HepG2 (cell line): ENCODE measurements around the gene CA12. TPM values are rescaled to one million over a fixed set of nuclear protein-coding genes. Genes with fewer than 3 reads are reported as not detected.

Experiments
- ATAC-seq: fragments of 200-7000 bp; cut with Tn5 transposase; 3 replicates; pipeline ENCODE4 v1.9.1; 2020; ENCODE audit warnings: mild to moderate bottlenecking, moderate library complexity
- BruUV-seq: library from RNA; stranded (reverse); fragments of 400-500 nt; replicated peaks from 2 replicates; lab custom pipeline; 2021; lab: Mats Ljungman, UMichigan
- CTCF ChIA-PET: fragments of 300-600 bp; formaldehyde crosslinking; extraction: SDS; loops from one replicate; lab custom pipeline; 2021; ENCODE audit warnings: low total read pairs, inconsistent platforms, low intra/inter-chr PET ratio; lab: Yijun Ruan, JAX
- POLR2A ChIA-PET: fragments of 350-600 bp; sonication (Branson Sonifier 250); formaldehyde crosslinking; loops from one replicate; lab custom pipeline; 2020; ENCODE audit warnings: antibody characterized with exemption, inconsistent platforms; lab: Yijun Ruan, JAX
- DNase-seq: peaks from one replicate; pipeline ENCODE4 v3.0.0-alpha.2; 2015; ENCODE audit warnings: low spot score
- FAIRE-seq: peaks from 3 replicates; lab custom pipeline; 2011; peaks lifted over from hg19 to GRCh38; lab: Jason Lieb, UNC
- H2AFZ ChIP-seq: one replicate; pipeline ENCODE4 v1.6.1; 2011; ENCODE audit warnings: low read length, inconsistent platforms
- H3K27ac ChIP-seq: fragments of 300-600 bp; 3 replicates; pipeline ENCODE4 v1.8.0; 2011; ENCODE audit warnings: mixed run types, mild to moderate bottlenecking, mixed read lengths, low read length, inconsistent platforms; ENCODE audit not compliant: insufficient read depth; ENCODE audit errors: extremely low read length
- H3K27me3 ChIP-seq, 2 experiments: fragments of 200-600 bp in 1 of 2; 2 replicates in 1 of 2; 3 replicates in 1 of 2; pipeline versions ENCODE4 v1.6.0 to v1.8.0; 2011; ENCODE audit warnings: low read length in 2 of 2, mild to moderate bottlenecking in 2 of 2, moderate library complexity in 2 of 2, inconsistent platforms in 1 of 2; ENCODE audit not compliant: insufficient read depth in 2 of 2, control insufficient read depth in 1 of 2
- H3K36me3 ChIP-seq, 2 experiments: fragments of 200-600 bp in 1 of 2; replicated peaks in 1 of 2; 2 replicates in 1 of 2; 3 replicates in 1 of 2; pipeline versions ENCODE4 v1.5.1 to v1.8.0; 2011; ENCODE audit warnings: low read length in 2 of 2, inconsistent platforms in 1 of 2; ENCODE audit not compliant: insufficient read depth in 2 of 2, control insufficient read depth in 1 of 2
- H3K4me1 ChIP-seq: 2 replicates; pipeline ENCODE4 v1.5.1; 2012; ENCODE audit warnings: low read length, inconsistent platforms; ENCODE audit not compliant: insufficient read depth
- H3K4me2 ChIP-seq: 2 replicates; pipeline ENCODE4 v1.6.0; 2011; ENCODE audit warnings: low read depth, low read length, inconsistent platforms
- H3K4me3 ChIP-seq, 3 experiments: fragments of 200-600 bp in 1 of 3; sonication (generic), shearing (Covaris generic) in 1 of 3; replicated peaks in 1 of 3; 2 replicates each; pipeline ENCODE4 v1.5.1; 2011 to 2016; ENCODE audit warnings: low read length in 3 of 3, inconsistent platforms in 2 of 3, low read depth in 2 of 3, mild to moderate bottlenecking in 2 of 3, control low read depth in 1 of 3, mixed read lengths in 1 of 3; ENCODE audit not compliant: insufficient read depth in 1 of 3
- H3K79me2 ChIP-seq: one replicate; pipeline ENCODE4 v1.6.1; 2011; ENCODE audit warnings: low read length, inconsistent platforms; ENCODE audit not compliant: insufficient read depth
- H3K9ac ChIP-seq: 2 replicates; pipeline ENCODE4 v1.6.0; 2011; ENCODE audit warnings: mild to moderate bottlenecking, low read depth, low read length, inconsistent platforms; ENCODE audit not compliant: insufficient read depth
- H3K9me3 ChIP-seq: 2 replicates; pipeline ENCODE4 v1.5.1; 2012; ENCODE audit warnings: mild to moderate bottlenecking, low read length
- H4K20me1 ChIP-seq: 2 replicates; pipeline ENCODE4 v1.6.0; 2011; ENCODE audit warnings: inconsistent platforms, mild to moderate bottlenecking, low read length, moderate library complexity; ENCODE audit not compliant: insufficient read depth
- ARNTL ChIP-seq: sonication (generic); formaldehyde crosslinking; IDR thresholded peaks from 2 replicates; pipeline ENCODE4 v1.4.0; 2020; ENCODE audit warnings: mild to moderate bottlenecking, missing genetic modification reagents
- ATF3 ChIP-seq: sonication (generic); formaldehyde crosslinking; IDR thresholded peaks from 2 replicates; pipeline ENCODE4 v1.4.0; 2020; ENCODE audit warnings: missing genetic modification reagents
- HNRNPLL ChIP-seq: fragments of 200-400 bp; formaldehyde crosslinking; IDR thresholded peaks from 2 replicates; pipeline ENCODE4 v1.6.1; 2017; ENCODE audit warnings: mild to moderate bottlenecking, low read depth, low read length; ENCODE audit not compliant: poor library complexity, severe bottlenecking
- IKZF5 ChIP-seq: IDR thresholded peaks from 2 replicates; pipeline ENCODE4 v1.6.1; 2018; ENCODE audit warnings: missing genetic modification reagents, mild to moderate bottlenecking, missing compliant biosample characterization
- JUNB ChIP-seq: sonication (generic); formaldehyde crosslinking; IDR thresholded peaks from 2 replicates; pipeline ENCODE4 v1.8.0; 2022; ENCODE audit warnings: missing genetic modification reagents, mild to moderate bottlenecking, borderline replicate concordance
- KMT2A ChIP-seq: sonication (generic); formaldehyde crosslinking; IDR thresholded peaks from 2 replicates; pipeline ENCODE4 v1.4.0; 2020; ENCODE audit warnings: missing genetic modification reagents
- MYNN ChIP-seq: sonication (generic); formaldehyde crosslinking; IDR thresholded peaks from 2 replicates; pipeline ENCODE4 v1.4.0; 2020; ENCODE audit warnings: mild to moderate bottlenecking, low read depth, missing genetic modification reagents
- POLR2G ChIP-seq: fragments of 200-400 bp; formaldehyde crosslinking; IDR thresholded peaks from 2 replicates; pipeline ENCODE4 v1.6.1; 2018; ENCODE audit warnings: mild to moderate bottlenecking, low read depth, low read length, moderate library complexity
- SP4 ChIP-seq: sonication (generic); formaldehyde crosslinking; IDR thresholded peaks from 2 replicates; pipeline ENCODE4 v1.8.1; 2023; ENCODE audit warnings: mild to moderate bottlenecking, missing genetic modification reagents
- U2AF2 ChIP-seq: fragments of 200-400 bp; formaldehyde crosslinking; IDR thresholded peaks from 2 replicates; pipeline ENCODE4 v1.6.1; 2017; ENCODE audit warnings: low read depth, mild to moderate bottlenecking, low read length
- ZMAT3 ChIP-seq: sonication (generic); formaldehyde crosslinking; conservative IDR thresholded peaks from 2 replicates; pipeline ENCODE4 v1.7.0; 2021; ENCODE audit warnings: missing genetic modification reagents
- ZMYM3 ChIP-seq: sonication (generic); formaldehyde crosslinking; IDR thresholded peaks from 2 replicates; pipeline ENCODE4 v1.5.1; 2020; ENCODE audit warnings: mild to moderate bottlenecking, missing genetic modification reagents
- ZNF10 ChIP-seq: sonication (generic); formaldehyde crosslinking; IDR thresholded peaks from 2 replicates; pipeline ENCODE4 v1.4.0; 2020; ENCODE audit warnings: mild to moderate bottlenecking, low read depth, missing genetic modification reagents, borderline replicate concordance
- ZNF607 ChIP-seq: sonication (generic); formaldehyde crosslinking; IDR thresholded peaks from 2 replicates; pipeline ENCODE4 v1.5.1; 2020; ENCODE audit warnings: missing genetic modification reagents, mild to moderate bottlenecking, borderline replicate concordance
- ZNF644 ChIP-seq: IDR thresholded peaks from 2 replicates; pipeline ENCODE4 v1.6.1; 2016; ENCODE audit warnings: low read depth
- ZNF652 ChIP-seq: IDR thresholded peaks from 2 replicates; pipeline ENCODE4 v1.6.1; 2016; ENCODE audit warnings: low read depth, borderline replicate concordance
- ZNF777 ChIP-seq: sonication (generic); formaldehyde crosslinking; IDR thresholded peaks from 2 replicates; pipeline ENCODE4 v1.4.0; 2020; ENCODE audit warnings: missing genetic modification reagents
- WGBS: methylation state at CpG from one replicate; pipeline ENCODE4 v1.1.6; 2017; ENCODE audit warnings: low lambda C conversion rate; 5-methylcytosine and 5-hydroxymethylcytosine counted together
- in situ Hi-C: cut with HindIII; loops from 2 replicates; pipeline ENCODE4 v1.10.0; 2017; ENCODE audit warnings: low pct_unique_long_range_greater_than_20kb; ENCODE audit not compliant: extremely low pct_ligation_motif_present
- intact Hi-C: fragments of 100-400 bp; cut with micrococcal nuclease; formaldehyde crosslinking; loops from one replicate; pipeline ENCODE4 v1.10.0; 2022; ENCODE audit not compliant: unreplicated experiment
- polyA plus RNA-seq, 8 experiments: library from polyadenylated mRNA; depleted of rRNA in 3 of 8; stranded (reverse) in 7 of 8; unstranded in 1 of 8; fragments of >200 nt; fragmentation: Illumina TruSeq in 4 of 8; extraction: Trizol in 4 of 8; gene quantifications; 2 replicates each; pipeline versions ENCODE4 v1.2.1 to v1.2.3, GENCODE V29; 2011 to 2016; ENCODE audit warnings: low read depth in 4 of 8, missing spikeins in 1 of 8, mixed read lengths in 1 of 8; ENCODE audit not compliant: insufficient read depth in 1 of 8
- total RNA-seq, 5 experiments: library from RNA; depleted of rRNA; stranded (reverse); fragments of >200 nt; fragmentation: Illumina TruSeq; extraction: Trizol; gene quantifications; 2 replicates each; pipeline ENCODE4 v1.2.3, GENCODE V29; 2016; ENCODE audit warnings: low read depth in 1 of 5

Gene CA12
- total and polyA plus RNA-seq, 2 of the 13 experiments (the other 11 are each of a cell fraction or from before 2014, with no cell fraction given), result 0.07 to 0.20 TPM

- 58% methylated on average over 3 of the region's 3 CpGs for WGBS
- no peak for DNase-seq
- peaks cover 1 to 28% of the 10 kb centered on the region in 2 experiments; a peak in 1 of 5 replicates for H3K27me3 ChIP-seq
- H3K4me2 ChIP-seq, result no peak overlapping the region
- in situ Hi-C loops, result no loop called here
- H3K9ac ChIP-seq, result no peak overlapping the region
- no TSS peak for BruUV-seq
- H3K4me1 ChIP-seq, result peaks cover 17% of the 10 kb centered on the region
- ATAC-seq, result no peak
- intact Hi-C loops, result no loop called here
- H3K4me3 ChIP-seq, result no peak overlapping the region
- TF ChIP-seq KMT2A (CRISPR knock-in tag), result no peak
- TF ChIP-seq ZMAT3, result no peak
- no peak for TF ChIP-seq ARNTL (CRISPR knock-in tag)
- no peak for TF ChIP-seq JUNB (CRISPR knock-in tag)
- no peak for TF ChIP-seq POLR2G
- no peak for TF ChIP-seq ZMYM3 (CRISPR knock-in tag)
- no peak for TF ChIP-seq U2AF2
- no peak for TF ChIP-seq MYNN
- no peak for TF ChIP-seq ZNF652 (CRISPR knock-in tag)
- TF ChIP-seq ZNF607 (CRISPR knock-in tag), result no peak
- no peak for TF ChIP-seq HNRNPLL
- TF ChIP-seq ZNF777 (CRISPR knock-in tag), result no peak
- TF ChIP-seq ZNF644, result no peak
- TF ChIP-seq ZNF10 (CRISPR knock-in tag), result no peak
- TF ChIP-seq IKZF5 (CRISPR knock-in tag), result no peak
- TF ChIP-seq ATF3 (CRISPR knock-in tag), result no peak
- no peak for TF ChIP-seq SP4 (CRISPR knock-in tag)
- no peak overlapping the region for H3K27ac ChIP-seq
- H4K20me1 ChIP-seq, result no peaks in the 10 kb centered on the region
- no peaks in the 10 kb centered on the region for H3K79me2 ChIP-seq
- no peak overlapping the region for H2AFZ ChIP-seq
- ChIA-PET POLR2A (no interaction called here), CTCF (no interaction called here)
- no peaks in the 10 kb centered on the region for H3K9me3 ChIP-seq
- no peak for FAIRE-seq
- H3K36me3 ChIP-seq, result no peaks in the 10 kb centered on the region
Observed at GRCh38 chr15:63357731-63358130, 23.9 kb downstream of the CA12 start.
